Smooth muscle cell (in vitro differentiated cells): ENCODE measurements around the gene NKD2. TPM values are rescaled to one million over a fixed set of nuclear protein-coding genes. Genes with fewer than 3 reads are reported as not detected.

Experiments
- DNase-seq: peaks from one replicate; lab custom pipeline; 2025; ENCODE audit not compliant: unreplicated experiment; lab: John Stamatoyannopoulos, UW
- H2AFZ ChIP-seq: fragments of 200-600 bp; sonication (generic); 2 replicates; pipeline ENCODE4 v1.6.0; 2016; ENCODE audit warnings: antibody characterized with exemption, low read depth, mild to moderate bottlenecking
- H3F3A ChIP-seq: fragments of 200-600 bp; sonication (generic); 2 replicates; pipeline ENCODE4 v1.6.0; 2017; ENCODE audit warnings: antibody characterized with exemption, low read depth
- H3K27ac ChIP-seq: fragments of 200-600 bp; sonication (generic); 2 replicates; pipeline ENCODE4 v1.5.1; 2016; ENCODE audit warnings: low read depth, mild to moderate bottlenecking
- H3K27me3 ChIP-seq: fragments of 200-600 bp; sonication (generic); 2 replicates; pipeline ENCODE4 v1.6.1; 2016; ENCODE audit warnings: low read depth, mild to moderate bottlenecking
- H3K36me3 ChIP-seq: fragments of 200-600 bp; sonication (generic); 2 replicates; pipeline ENCODE4 v1.5.1; 2016; ENCODE audit warnings: low read depth
- H3K4me1 ChIP-seq: fragments of 200-600 bp; sonication (generic); 2 replicates; pipeline ENCODE4 v1.5.1; 2016; ENCODE audit warnings: low read depth
- H3K4me2 ChIP-seq: fragments of 200-600 bp; sonication (generic); 2 replicates; pipeline ENCODE4 v1.6.0; 2016; ENCODE audit warnings: mild to moderate bottlenecking
- H3K4me3 ChIP-seq: fragments of 200-600 bp; sonication (generic); 2 replicates; pipeline ENCODE4 v1.5.1; 2016; ENCODE audit warnings: mild to moderate bottlenecking
- H3K79me2 ChIP-seq: fragments of 200-600 bp; sonication (generic); 2 replicates; pipeline ENCODE4 v1.6.0; 2016; ENCODE audit warnings: low read depth, mild to moderate bottlenecking
- H3K9ac ChIP-seq: fragments of 200-600 bp; sonication (generic); 2 replicates; pipeline ENCODE4 v1.6.0; 2016; ENCODE audit warnings: low read depth
- H3K9me3 ChIP-seq: fragments of 200-600 bp; sonication (generic); replicated peaks from 2 replicates; pipeline ENCODE4 v1.5.1; 2016; ENCODE audit warnings: low read depth
- H4K20me1 ChIP-seq: fragments of 200-600 bp; sonication (generic); 2 replicates; pipeline ENCODE4 v1.6.0; 2016; ENCODE audit warnings: low read depth
- WGBS: methylation state at CpG from one replicate; pipeline ENCODE4 v1.1.7; 2016; ENCODE audit warnings: low lambda C conversion rate; 5-methylcytosine and 5-hydroxymethylcytosine counted together
- polyA plus RNA-seq: library from polyadenylated mRNA; unstranded; fragments of >200 nt; fragmentation: Nextera tagmentation; extraction: Ambion mirVana; gene quantifications from 2 replicates; pipeline ENCODE4 v1.2.1, GENCODE V29; 2016
- total RNA-seq: library from RNA; depleted of rRNA; stranded (reverse); fragments of >200 nt; gene quantifications from 2 replicates; pipeline ENCODE4 v1.2.3, GENCODE V29; 2014
- TF ChIP-seq, protein P1 (sequence below): fragments of 200-600 bp; sonication (generic); IDR thresholded peaks from 2 replicates; pipeline ENCODE4 v1.5.1; 2017; ENCODE audit warnings: borderline replicate concordance, mild to moderate bottlenecking, antibody characterized with exemption; ENCODE audit not compliant: insufficient read depth, poor library complexity, severe bottlenecking

NKD2 gene
- total and polyA plus RNA-seq, 2 experiments from 2014 or later = 32.5 to 122 TPM

DNA sequence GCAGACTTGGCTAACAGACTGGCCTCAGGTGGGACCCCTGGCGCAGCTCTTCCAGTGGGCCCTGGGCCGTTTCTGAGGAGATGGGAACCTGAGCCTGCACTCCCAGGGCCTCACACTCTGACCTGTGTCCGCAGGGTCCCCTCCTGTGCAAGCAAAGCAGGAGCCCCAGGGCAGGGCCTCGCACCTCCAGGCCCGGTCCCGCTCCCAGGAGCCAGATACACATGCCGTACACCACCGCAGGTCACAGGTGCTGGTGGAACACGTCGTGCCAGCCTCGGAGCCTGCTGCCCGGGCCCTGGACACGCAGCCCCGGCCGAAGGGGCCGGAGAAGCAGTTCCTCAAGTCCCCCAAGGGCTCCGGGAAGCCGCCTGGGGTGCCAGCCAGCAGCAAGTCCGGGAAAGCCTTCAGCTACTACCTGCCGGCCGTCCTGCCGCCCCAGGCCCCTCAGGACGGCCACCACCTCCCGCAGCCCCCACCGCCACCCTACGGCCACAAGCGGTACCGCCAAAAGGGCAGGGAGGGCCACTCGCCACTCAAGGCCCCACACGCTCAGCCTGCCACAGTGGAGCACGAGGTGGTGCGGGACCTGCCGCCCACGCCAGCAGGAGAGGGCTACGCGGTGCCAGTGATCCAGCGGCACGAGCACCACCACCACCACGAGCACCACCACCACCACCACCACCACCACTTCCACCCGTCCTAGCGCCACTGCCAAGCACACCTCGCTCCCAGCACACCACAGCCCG, 29.2 kb downstream of the NKD2 start:
- Histone ChIP-seq H3F3A (no peaks in the 10 kb centered on the region), H3K4me1 (no peaks in the 10 kb centered on the region), H2AFZ (no peak overlapping the region), H4K20me1 (peaks cover 27% of the 10 kb centered on the region), H3K27ac (no peak overlapping the region), H3K4me3 (no peak overlapping the region), H3K9me3 (no peaks in the 10 kb centered on the region), H3K27me3 (no peaks in the 10 kb centered on the region), H3K9ac (no peak overlapping the region), H3K36me3 (no peaks in the 10 kb centered on the region), H3K4me2 (no peak overlapping the region), H3K79me2 (no peaks in the 10 kb centered on the region)
- TF ChIP-seq, protein P1, sequence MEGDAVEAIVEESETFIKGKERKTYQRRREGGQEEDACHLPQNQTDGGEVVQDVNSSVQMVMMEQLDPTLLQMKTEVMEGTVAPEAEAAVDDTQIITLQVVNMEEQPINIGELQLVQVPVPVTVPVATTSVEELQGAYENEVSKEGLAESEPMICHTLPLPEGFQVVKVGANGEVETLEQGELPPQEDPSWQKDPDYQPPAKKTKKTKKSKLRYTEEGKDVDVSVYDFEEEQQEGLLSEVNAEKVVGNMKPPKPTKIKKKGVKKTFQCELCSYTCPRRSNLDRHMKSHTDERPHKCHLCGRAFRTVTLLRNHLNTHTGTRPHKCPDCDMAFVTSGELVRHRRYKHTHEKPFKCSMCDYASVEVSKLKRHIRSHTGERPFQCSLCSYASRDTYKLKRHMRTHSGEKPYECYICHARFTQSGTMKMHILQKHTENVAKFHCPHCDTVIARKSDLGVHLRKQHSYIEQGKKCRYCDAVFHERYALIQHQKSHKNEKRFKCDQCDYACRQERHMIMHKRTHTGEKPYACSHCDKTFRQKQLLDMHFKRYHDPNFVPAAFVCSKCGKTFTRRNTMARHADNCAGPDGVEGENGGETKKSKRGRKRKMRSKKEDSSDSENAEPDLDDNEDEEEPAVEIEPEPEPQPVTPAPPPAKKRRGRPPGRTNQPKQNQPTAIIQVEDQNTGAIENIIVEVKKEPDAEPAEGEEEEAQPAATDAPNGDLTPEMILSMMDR = no peak
- WGBS = 96% methylated on average over 25 of the region's 43 CpGs
- DNase-seq = no peak

DNA sequence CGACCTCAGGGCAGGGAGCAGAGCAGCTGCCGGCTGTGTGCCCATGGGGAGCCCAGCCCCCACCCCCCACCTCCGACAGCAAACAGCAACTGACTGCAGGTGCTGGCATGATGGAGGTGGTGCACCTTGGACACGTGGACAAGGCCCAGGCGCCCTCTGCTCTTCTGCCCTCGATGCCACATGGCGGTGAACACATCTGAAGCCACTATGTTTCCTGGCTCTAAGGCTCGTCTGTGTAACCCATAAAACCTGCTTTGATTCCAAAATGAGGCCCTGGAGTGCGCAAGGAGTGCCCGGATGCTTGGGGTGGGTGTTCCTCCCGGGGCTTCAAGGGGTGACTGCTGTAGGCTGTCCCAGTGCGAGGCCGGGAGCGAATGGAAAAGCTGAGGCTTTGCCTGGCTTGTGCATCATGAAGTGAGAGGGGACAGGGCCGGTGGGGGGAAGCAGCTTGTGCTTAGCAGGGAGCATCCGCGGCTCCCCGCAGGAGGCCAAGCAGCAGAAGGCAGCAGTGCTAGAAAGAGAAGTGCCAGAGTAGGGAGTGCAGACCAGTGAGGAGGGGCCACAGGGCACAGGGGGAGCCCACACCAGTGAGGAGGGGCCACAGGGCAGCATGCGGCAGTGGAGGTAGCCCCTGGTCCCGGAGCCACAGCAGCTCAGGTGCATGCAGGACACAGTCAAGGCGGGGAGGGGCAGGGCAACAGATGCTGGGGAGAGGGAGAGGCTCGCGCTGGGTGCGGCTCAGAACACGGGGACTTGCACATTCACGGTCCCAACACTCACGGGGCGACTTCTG, 30.0 kb downstream of the NKD2 start:
- H4K20me1 ChIP-seq = peaks cover 19% of the 10 kb centered on the region
- no peaks in the 10 kb centered on the region for H3K27me3 ChIP-seq
- no peaks in the 10 kb centered on the region for H3K79me2 ChIP-seq
- H3F3A ChIP-seq = no peaks in the 10 kb centered on the region
- no peaks in the 10 kb centered on the region for H3K9me3 ChIP-seq
- no peak overlapping the region for H3K4me3 ChIP-seq
- no peaks in the 10 kb centered on the region for H3K4me1 ChIP-seq
- no peak overlapping the region for H2AFZ ChIP-seq
- no peaks in the 10 kb centered on the region for H3K36me3 ChIP-seq
- H3K27ac ChIP-seq = no peak overlapping the region
- WGBS = 89% methylated on average over 25 of the region's 28 CpGs
- no peak for DNase-seq
- TF ChIP-seq, protein P1 = no peak
- H3K4me2 ChIP-seq = no peak overlapping the region
- H3K9ac ChIP-seq = no peak overlapping the region

DNA sequence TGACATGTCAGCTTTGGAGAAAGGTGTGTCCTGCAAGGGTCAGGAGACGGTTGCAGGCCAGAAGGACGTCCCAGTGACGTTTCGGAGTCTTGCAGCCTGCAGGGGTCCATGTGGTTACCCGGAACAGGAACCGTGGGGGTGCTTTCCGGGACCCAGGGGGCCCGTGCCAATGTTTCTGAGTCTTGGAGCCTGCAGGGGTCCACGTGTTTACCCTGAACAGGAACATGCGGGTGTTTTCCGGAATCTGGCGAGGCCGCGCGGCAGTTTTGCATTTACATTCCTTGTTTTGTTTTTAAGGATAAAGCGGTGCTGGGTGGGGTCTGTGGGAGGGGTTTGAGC, 30.6 kb downstream of the NKD2 start:
- H2AFZ ChIP-seq = no peak overlapping the region
- WGBS = 89% methylated on average over 16 of the region's 16 CpGs
- H3K9ac ChIP-seq = no peak overlapping the region
- no peak overlapping the region for H3K4me2 ChIP-seq
- no peaks in the 10 kb centered on the region for H3F3A ChIP-seq
- TF ChIP-seq, protein P1 = no peak
- H3K79me2 ChIP-seq = no peaks in the 10 kb centered on the region
- H3K27ac ChIP-seq = no peak overlapping the region
- H3K4me1 ChIP-seq = no peaks in the 10 kb centered on the region
- H3K36me3 ChIP-seq = no peaks in the 10 kb centered on the region
- no peak for DNase-seq
- no peaks in the 10 kb centered on the region for H3K9me3 ChIP-seq
- no peak overlapping the region for H3K4me3 ChIP-seq
- no peaks in the 10 kb centered on the region for H3K27me3 ChIP-seq
- H4K20me1 ChIP-seq = peaks cover 13% of the 10 kb centered on the region
